Mononuclear cell (primary cell): ENCODE results near the gene FGGY. TPM values are rescaled to one million over a fixed set of nuclear protein-coding genes. Genes with fewer than 3 reads are reported as not detected.

Experiments used
- H3K27me3 ChIP-seq: 2 replicates; pipeline ENCODE4 v1.6.0; 2011; ENCODE audit warnings: low read length, control low read depth; ENCODE audit not compliant: insufficient read depth
- H3K4me1 ChIP-seq: 2 replicates; pipeline ENCODE4 v1.5.1; 2011; ENCODE audit warnings: mild to moderate bottlenecking, low read length, control low read depth; ENCODE audit not compliant: insufficient read depth
- H3K4me3 ChIP-seq: 2 replicates; pipeline ENCODE4 v1.5.1; 2011; ENCODE audit warnings: mild to moderate bottlenecking, low read length, moderate library complexity
- H3K9me3 ChIP-seq: 2 replicates; pipeline ENCODE4 v1.5.1; 2011; ENCODE audit warnings: low read depth, mild to moderate bottlenecking, control low read depth, low read length
- total RNA-seq: library from RNA; depleted of rRNA; stranded (reverse); fragments of >200 nt; gene quantifications from one replicate; pipeline ENCODE4 v1.2.3, GENCODE V29; 2012

The FGGY gene
- total RNA-seq, 1 donor, result 15.2 TPM

- peaks cover 49% of the 10 kb centered on the region for H3K4me1 ChIP-seq
- no peaks in the 10 kb centered on the region for H3K27me3 ChIP-seq
- no peaks in the 10 kb centered on the region for H3K9me3 ChIP-seq
- no peak overlapping the region for H3K4me3 ChIP-seq
Observed at GRCh38 chr1:59678493-59679228, 381.8 kb downstream of the FGGY start.

DNA sequence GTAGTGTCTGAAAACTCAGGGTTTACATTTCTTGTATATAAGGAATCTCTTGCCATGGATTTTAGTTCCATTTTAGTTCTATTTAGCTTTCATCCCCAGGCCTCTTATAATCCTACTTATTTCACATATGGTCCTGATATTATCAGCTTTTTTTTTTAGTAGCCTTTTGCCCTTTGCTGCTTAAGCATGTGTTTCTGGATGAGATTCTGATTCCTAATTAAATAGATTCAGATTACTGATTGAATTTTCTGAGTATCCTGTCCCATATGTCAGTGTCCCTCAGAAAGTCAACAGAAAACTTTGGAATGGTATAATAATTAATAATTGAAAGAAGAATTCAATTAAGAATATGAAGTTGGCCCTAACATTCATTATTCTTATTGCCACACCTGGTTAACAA is 383.1 kb downstream of the FGGY start:
- no peaks in the 10 kb centered on the region for H3K27me3 ChIP-seq
- H3K4me1 ChIP-seq, result peaks cover 37% of the 10 kb centered on the region
- H3K4me3 ChIP-seq, result no peak overlapping the region
- no peaks in the 10 kb centered on the region for H3K9me3 ChIP-seq

DNA sequence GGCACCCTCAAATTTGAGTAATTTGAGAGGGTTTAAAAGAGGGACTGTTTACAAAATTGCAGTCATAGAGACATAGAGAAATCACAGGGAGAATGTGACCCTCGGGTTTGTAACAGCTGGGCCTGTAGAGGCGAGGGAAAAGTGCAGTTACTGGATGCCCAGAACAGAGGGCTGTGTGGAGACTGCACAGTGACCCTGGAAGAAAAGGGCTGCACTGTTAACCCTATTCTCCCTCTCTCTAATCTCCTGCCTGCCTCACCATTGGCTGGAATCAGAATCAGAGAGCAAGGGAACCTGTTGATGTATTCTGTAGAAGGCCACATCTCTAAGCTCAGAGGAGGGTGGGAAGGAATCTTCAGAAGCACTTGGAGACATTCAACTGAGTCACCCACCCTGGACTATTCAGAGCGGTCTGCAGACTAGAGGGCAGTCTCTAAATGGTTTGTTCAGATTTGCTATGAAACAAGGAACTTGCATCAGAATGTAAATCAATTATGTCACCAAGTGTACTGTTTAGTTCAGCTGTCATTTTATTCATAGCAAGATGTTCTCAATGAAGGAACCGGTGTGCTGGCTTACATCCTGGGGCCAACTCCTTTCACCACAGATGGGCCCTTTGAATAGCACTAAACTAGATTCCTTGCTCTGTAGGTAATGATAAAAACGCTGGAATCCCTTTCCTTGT is 385.6 kb downstream of the FGGY start:
- no peak overlapping the region for H3K4me3 ChIP-seq
- no peaks in the 10 kb centered on the region for H3K9me3 ChIP-seq
- H3K27me3 ChIP-seq, result no peaks in the 10 kb centered on the region
- H3K4me1 ChIP-seq, result peaks cover 21% of the 10 kb centered on the region

GRCh38 chr1:59683197-59683596 is 386.3 kb downstream of the FGGY start:
- Histone ChIP-seq H3K4me1 (peaks cover 19% of the 10 kb centered on the region), H3K27me3 (no peaks in the 10 kb centered on the region), H3K9me3 (no peaks in the 10 kb centered on the region)

DNA sequence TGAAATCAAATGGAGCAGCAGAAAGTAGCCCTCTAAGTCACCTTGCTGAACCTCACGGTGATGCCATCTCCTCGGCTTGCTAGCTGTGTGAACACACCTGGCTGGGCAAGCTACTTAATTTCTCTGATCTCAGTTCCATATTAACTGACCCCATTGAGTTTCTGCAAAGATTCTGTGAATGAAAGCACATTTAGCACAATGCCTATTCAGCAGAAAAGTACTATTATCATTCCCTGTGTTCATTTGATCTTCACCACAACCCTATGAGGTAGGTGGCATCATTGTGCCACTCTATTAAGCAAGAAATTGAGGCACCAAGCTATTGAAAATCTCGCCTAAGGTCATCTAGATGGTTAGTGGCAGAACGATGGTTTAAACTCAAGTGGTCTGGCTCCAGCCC is 387.8 kb downstream of the FGGY start:
- Histone ChIP-seq H3K9me3 (no peaks in the 10 kb centered on the region), H3K4me3 (no peak overlapping the region), H3K4me1 (peaks cover 24% of the 10 kb centered on the region), H3K27me3 (no peaks in the 10 kb centered on the region)

More at GRCh38 chr1:59683197-59683596, 386.3 kb downstream of the FGGY start:
- no peak overlapping the region for H3K4me3 ChIP-seq

- no peaks in the 10 kb centered on the region for H3K9me3 ChIP-seq
- H3K27me3 ChIP-seq, result no peaks in the 10 kb centered on the region
- H3K4me1 ChIP-seq, result peaks cover 25% of the 10 kb centered on the region
- no peak overlapping the region for H3K4me3 ChIP-seq
Observed at GRCh38 chr1:59685101-59685500, 388.2 kb downstream of the FGGY start.

- H3K9me3 ChIP-seq, result no peaks in the 10 kb centered on the region
- H3K27me3 ChIP-seq, result no peaks in the 10 kb centered on the region
- H3K4me3 ChIP-seq, result no peak overlapping the region
- H3K4me1 ChIP-seq, result peaks cover 25% of the 10 kb centered on the region
Observed at GRCh38 chr1:59685666-59686065, 388.8 kb downstream of the FGGY start.

GRCh38 chr1:59686170-59686569 is 389.3 kb downstream of the FGGY start:
- peaks cover 25% of the 10 kb centered on the region for H3K4me1 ChIP-seq
- no peaks in the 10 kb centered on the region for H3K9me3 ChIP-seq
- no peaks in the 10 kb centered on the region for H3K27me3 ChIP-seq
- no peak overlapping the region for H3K4me3 ChIP-seq

- no peak overlapping the region for H3K4me3 ChIP-seq
- no peaks in the 10 kb centered on the region for H3K27me3 ChIP-seq
- no peaks in the 10 kb centered on the region for H3K9me3 ChIP-seq
- H3K4me1 ChIP-seq, result peaks cover 25% of the 10 kb centered on the region
Observed at GRCh38 chr1:59686574-59686973, 389.7 kb downstream of the FGGY start.

- Histone ChIP-seq H3K9me3 (no peaks in the 10 kb centered on the region), H3K4me3 (no peak overlapping the region), H3K27me3 (no peaks in the 10 kb centered on the region), H3K4me1 (peaks cover 25% of the 10 kb centered on the region)
Observed at GRCh38 chr1:59687081-59687480, 390.2 kb downstream of the FGGY start.

DNA sequence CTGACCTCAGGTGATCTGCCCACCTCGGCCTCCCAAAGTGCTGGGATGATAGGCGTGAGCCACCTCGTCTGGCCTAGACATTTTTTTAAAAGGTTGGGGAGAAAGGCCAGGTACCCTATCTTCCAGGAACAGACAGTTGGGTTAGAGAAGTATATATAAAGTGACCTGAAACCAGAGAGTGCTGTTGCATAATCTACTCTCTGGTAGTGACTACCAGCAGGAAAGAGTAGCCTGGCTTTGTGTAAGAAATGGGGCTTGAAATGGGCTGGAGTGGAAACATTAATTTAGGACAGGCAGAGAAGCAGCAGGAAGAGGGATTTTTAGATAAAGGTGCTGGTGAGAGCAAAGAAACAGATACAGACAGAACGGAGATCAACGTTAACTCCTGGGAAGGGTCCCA is 392.1 kb downstream of the FGGY start:
- Histone ChIP-seq H3K4me1 (peaks cover 29% of the 10 kb centered on the region), H3K4me3 (no peak overlapping the region), H3K27me3 (no peaks in the 10 kb centered on the region), H3K9me3 (no peaks in the 10 kb centered on the region)

DNA sequence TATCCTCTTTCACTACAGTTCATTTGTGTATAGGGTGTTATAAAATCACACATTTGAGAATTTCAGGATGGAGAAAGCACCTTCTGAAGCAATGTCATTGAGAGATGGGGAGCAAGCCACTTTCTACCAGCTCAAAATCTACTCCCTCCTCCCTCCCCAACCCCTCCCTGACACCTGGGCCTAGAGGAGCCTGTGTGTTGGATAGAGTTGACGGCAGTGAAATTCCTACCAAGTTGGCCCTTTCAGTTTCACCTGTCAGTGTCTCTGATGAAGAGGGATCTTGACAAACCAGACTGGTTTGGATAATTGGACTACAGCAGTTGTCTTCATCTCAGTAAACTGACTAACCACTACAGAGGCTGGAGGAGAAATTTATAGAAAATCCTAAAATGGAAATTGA is 392.8 kb downstream of the FGGY start:
- Histone ChIP-seq H3K27me3 (no peaks in the 10 kb centered on the region), H3K4me1 (peaks cover 29% of the 10 kb centered on the region), H3K9me3 (no peaks in the 10 kb centered on the region), H3K4me3 (no peak overlapping the region)

GRCh38 chr1:59690171-59690930 is 393.5 kb downstream of the FGGY start:
- H3K4me3 ChIP-seq, result no peak overlapping the region
- peaks cover 29% of the 10 kb centered on the region for H3K4me1 ChIP-seq
- H3K27me3 ChIP-seq, result no peaks in the 10 kb centered on the region
- H3K9me3 ChIP-seq, result no peaks in the 10 kb centered on the region

- Histone ChIP-seq H3K4me1 (peaks cover 34% of the 10 kb centered on the region), H3K4me3 (no peak overlapping the region), H3K9me3 (no peaks in the 10 kb centered on the region), H3K27me3 (no peaks in the 10 kb centered on the region)
Observed at GRCh38 chr1:59691261-59691660, 394.4 kb downstream of the FGGY start.

DNA sequence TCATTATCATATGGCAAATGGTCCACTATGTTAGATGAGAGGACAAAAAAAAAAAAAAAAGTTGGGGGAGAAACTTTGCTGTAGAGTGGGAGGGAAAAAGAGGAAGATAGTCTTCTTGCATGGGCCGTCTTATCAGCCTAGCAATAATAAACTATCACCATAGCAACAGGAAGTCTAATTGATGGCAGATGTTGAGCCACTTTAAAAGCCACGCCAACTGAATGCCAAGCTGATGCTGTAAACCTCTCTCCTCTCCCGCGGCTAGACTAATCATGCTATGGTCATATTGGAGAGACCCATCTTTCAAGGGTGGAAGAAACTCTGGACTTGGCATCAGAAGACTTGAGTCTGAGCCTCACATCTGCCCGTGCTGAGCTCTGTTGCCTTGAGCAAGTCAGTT is 395.7 kb downstream of the FGGY start:
- no peak overlapping the region for H3K4me3 ChIP-seq
- no peaks in the 10 kb centered on the region for H3K9me3 ChIP-seq
- no peaks in the 10 kb centered on the region for H3K27me3 ChIP-seq
- H3K4me1 ChIP-seq, result peaks cover 46% of the 10 kb centered on the region
